ENCODE results near the gene SFT2D3. TPM values are rescaled to one million over a fixed set of nuclear protein-coding genes. Genes with fewer than 3 reads are reported as not detected.

The SFT2D3 gene
- total RNA-seq, 2 donors from 2014 or later, result 8.5 to 9.0 TPM

DNA sequence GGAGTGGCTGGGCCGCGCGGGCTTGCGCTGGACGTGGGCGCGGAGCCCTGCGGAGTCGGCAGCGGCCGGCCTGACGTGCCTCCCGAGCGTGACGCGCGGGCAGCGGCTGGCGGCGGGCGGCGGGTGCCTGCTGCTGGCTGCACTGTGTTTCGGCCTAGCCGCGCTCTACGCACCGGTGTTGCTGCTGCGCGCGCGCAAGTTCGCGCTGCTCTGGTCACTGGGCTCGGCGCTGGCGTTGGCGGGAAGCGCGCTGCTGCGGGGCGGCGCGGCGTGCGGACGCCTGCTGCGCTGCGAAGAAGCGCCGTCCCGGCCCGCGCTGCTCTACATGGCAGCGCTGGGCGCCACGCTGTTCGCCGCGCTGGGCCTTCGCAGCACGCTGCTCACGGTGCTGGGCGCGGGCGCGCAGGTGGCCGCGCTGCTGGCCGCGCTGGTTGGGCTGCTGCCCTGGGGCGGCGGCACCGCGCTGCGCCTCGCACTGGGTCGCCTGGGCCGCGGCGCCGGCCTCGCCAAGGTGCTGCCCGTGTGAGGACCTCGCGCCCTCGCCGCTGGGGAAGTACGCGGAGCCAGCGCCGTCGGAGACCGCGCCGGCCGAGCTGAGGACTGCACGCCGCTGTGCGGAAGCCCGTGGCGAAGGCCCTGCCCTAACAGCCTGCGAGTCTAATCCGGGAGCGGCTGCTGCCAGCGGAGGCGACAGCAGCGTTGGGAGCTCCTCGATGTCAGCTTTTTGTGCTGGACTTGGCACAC lies 526 bp downstream of the SFT2D3 start:
- DNase-seq (peak; percentile 76 to 86), ATAC-seq (peak; percentile 67)
- intact Hi-C loops (cut with DNase I, micrococcal nuclease), result no loop called here

DNA sequence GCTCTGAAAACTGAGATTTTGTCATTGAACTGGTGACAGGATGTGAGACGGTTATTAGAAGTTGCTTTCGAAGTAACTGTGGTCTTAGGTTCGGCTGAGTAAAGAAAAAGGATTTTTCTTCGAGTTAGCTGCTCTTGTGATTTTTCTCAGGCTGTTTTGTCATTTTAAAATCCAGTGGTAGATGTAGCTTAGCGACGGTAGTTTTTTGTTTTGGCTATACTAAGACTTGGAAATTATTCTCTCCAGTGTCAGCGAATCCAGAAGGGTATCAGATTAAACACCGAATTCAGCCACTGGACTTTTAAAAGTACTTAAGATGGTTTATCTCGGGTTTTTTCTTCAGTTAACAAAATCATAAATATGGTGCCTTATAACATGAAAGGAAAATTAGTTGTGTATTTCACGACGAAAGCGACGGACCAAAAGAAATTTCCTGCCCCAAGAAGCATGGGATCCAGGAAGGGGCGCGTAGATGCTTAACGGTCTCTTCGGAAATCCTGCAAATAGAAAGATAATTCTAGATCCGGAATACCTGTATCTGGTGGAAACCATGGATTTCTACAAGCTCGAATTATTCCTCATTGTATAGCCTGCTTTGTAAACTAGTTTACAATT lies 1.2 kb downstream of the SFT2D3 start:
- ATAC-seq (no peak), DNase-seq (no peak)
- intact Hi-C loops (cut with DNase I, micrococcal nuclease), result no loop called here

DNA sequence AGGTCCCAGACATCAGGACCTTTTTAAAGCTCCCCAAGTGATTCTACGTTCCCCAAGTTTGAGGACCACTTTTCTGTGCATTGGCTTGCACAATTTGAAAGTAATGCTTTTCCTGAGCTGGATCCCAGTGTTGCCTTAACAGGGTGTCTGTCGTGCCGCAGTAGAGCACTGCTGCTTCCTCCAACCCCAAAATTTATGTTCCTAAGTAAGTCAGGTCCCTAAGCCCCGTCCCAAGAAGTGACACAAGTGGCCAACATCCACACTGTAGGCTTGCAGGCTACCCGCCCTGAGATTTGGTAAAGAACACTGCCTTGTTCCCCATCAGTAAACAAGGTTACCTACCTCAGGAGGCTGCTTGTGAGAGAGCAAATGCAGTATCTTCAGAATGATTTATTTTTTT lies 2.0 kb downstream of the SFT2D3 start:
- intact Hi-C loops (cut with DNase I, micrococcal nuclease), result no loop called here
- DNase-seq (no peak), ATAC-seq (no peak)

DNA sequence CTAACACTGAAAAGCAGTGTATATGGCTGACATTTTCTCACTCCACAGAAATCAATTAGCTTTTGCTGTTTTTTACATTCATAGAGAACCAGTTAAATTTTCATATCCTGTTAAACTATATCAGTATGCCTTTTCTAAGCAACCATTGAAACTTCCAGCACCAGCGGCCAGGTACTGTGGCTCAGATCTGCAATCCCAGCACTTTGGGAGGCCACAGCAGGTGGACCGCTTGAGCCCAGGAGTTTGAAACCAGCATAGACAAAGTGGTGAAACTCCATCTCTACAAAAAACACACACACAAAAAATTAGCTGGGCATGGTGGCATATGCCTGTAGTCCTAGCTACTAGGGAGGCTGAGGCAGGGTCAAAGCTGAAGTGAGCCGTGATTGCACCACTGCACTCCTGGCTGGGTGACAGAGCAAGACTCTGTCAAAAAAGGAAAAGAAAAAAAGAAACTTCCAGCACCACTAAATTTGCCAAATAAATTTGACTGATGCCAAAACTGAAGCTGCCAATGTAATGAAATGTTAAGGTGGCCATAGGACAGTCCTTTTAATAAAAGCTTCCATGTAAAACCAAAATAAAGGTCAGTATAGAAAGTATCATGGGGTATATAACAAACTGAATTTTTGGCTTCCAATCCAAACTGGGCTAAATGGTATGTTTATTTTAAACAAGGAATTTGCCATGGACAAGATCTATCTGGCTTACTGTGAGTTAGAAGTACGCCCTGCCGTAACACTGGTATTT lies 3.5 kb downstream of the SFT2D3 start:
- DNase-seq (no peak), ATAC-seq (no peak)
- intact Hi-C loops (cut with DNase I, micrococcal nuclease), result no loop called here

DNA sequence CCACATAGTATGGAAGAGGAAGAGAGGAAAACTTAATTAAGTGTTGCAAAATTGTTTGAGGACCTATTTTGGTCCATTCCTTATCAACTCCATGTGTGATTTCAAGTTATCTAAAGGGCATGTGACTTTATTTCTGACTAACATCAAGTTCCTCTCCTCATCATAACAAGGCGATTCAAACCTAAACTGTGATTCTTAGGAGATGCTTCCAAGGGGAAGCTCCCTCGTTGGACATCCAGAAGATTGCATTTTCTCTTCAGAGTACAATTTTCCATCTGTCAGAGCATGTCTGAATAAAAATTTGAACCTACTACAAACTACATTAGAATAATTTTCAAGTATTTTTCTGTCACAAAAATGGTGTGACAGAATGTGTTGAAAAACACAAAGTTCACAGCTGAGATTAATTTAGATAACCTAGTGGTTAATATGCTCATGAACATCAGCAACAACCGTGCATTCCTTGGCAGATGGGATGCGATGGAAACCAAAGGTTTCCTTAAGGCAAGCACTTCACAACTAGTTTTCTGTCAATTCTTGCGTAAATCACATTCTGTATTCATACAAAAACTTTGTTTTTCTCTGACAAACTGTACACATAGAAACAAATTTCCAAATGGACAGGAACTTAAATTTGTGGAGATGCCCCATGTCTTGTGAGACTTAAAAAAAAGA lies 4.2 kb downstream of the SFT2D3 start:
- no peak for ATAC-seq
- intact Hi-C loops (cut with DNase I, micrococcal nuclease), result no loop called here

DNA sequence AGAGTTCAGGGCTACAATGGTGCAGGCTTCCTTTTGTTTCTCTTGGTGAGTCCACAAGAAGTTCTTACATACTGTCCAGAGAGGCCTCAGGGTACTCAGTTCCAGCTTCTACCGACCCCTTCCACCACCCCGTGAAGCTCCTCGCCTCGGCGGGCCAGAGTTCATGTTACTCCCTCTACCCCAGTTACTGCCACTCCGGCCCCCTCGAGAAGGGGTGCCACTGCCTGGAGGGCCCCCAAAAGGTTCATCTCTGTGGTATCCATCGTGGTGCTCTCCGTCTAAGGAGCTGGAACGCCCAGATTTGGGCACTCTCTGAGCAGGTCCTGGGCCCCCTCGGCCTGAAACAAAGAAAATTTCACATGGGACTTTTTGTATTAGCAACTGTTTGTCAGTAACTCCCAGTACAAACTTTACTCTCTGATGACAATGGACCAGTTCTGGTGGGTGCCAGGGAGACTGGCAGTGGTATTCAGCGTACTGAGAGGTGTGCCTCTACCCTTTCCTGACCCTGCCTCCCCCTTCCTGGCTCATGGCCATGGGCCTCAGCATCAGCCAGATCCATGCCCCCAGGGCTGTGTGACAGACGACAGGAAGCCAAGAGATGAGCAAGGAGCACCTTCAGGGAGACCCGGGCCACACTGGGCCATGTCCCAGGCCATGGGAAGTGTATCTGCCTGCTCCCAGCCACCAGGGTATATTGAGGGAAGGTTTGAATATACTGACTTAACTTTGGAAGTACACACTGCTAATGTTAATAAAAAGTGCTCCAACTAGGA lies 5.1 kb downstream of the SFT2D3 start:
- intact Hi-C loops (cut with DNase I, micrococcal nuclease), result no loop called here
- ATAC-seq (no peak), DNase-seq (no peak)

More for the DNA sequence above, 4.2 kb downstream of the SFT2D3 start:
- DNase-seq, result no peak

DNA sequence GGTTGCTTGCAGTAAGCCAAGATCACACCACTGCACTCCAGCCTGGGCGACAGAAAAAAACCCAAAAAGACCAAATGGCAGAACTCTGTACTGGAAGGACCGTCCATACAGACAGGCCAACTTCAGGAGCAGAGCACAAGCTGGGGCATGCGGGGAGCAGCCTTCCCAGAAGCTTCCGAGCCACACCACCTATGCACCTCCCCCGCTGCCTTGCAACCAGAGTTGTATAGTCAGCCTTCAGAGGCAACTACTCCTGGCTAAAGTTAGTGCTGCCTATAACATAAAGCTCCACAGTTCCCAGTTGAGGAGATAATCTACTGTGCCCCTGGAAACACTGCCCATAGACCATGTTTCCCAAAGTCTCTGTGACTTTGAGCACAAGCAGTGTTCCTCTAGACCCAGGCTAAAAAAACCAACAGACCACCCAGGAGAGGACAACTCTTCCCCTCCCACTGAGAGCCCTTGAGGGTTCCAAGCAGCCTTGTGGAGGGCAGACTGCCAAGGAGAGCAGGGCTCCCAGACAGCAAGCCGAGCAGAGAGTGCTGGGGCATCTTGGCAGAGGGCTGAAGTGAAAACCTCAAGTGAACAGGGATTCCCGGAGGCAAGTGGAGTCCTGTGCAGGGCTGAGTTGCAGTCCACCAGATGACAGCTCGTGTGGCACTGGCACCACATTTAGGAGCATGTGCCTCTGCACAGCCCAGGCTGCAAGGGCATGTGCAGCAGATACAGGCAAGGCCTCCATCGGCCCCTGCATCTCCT lies 6.8 kb downstream of the SFT2D3 start:
- ATAC-seq (peak; percentile 9), DNase-seq (peak in 1 of 2 donors; percentile 33)
- intact Hi-C loops (cut with DNase I, micrococcal nuclease), result no loop called here

DNA sequence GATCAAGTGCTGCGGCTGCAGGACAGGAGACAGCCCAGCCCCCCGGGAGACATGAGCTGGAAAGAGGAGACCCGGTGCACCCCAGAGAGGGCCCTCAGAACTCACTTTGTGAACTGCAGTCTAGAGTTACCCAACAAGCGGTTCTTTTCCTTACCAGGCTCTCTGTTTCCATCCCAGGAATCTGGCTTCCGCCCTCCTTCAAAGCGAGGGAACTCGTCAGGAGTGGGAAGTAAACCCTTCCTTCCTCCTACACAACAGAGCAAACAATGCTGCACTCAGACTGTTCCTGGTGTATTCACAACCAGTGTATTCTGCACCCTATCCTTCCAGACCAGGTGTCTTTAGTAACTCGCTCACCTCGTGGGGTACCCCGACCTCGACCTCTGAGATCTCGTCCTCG lies 8.0 kb downstream of the SFT2D3 start:
- DNase-seq (no peak), ATAC-seq (no peak)
- intact Hi-C loops (cut with DNase I, micrococcal nuclease), result no loop called here

DNA sequence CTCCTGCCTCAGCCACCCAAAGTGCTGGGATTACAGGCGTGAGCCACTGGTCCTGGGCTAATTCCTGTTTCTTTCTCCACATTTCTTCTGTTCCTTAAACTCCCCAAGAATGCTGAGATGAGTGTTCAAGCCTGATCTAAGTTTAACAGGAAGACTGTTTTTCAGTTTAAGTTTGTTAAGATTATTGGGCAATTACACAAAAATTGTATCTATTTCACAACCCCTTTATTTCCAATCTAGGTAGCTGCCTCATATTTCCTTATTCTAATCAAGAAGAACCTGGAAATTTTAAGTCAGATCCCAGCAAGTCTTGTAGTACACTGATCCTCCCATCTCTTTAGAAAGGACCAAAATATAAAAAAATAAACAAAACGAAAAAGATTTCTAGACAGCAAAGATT lies 11.7 kb downstream of the SFT2D3 start:
- DNase-seq, result no peak
- no peak for ATAC-seq
- intact Hi-C loops (cut with DNase I, micrococcal nuclease), result no loop called here

DNA sequence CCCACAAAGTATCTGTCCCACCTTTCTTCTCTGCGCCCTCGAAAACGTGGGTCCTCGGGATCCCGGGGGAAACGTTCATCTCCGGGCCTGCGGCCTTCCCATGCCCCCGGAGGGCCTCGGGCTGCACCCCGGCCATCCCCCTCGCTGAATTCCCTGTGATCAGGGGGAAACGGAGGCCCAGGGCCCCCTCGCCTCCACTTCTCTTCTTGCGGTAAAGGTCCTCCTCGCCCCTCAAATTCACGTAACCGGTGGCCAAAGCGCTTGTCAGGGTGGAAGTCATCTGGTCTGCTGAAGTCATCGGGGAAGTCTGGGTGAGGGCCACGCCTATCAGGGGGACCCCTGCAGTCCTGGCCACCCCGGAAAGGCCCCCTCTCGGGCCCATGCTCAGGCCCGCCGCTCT lies 12.3 kb downstream of the SFT2D3 start:
- DNase-seq (no peak), ATAC-seq (no peak)
- intact Hi-C loops (cut with DNase I, micrococcal nuclease), result no loop called here

DNA sequence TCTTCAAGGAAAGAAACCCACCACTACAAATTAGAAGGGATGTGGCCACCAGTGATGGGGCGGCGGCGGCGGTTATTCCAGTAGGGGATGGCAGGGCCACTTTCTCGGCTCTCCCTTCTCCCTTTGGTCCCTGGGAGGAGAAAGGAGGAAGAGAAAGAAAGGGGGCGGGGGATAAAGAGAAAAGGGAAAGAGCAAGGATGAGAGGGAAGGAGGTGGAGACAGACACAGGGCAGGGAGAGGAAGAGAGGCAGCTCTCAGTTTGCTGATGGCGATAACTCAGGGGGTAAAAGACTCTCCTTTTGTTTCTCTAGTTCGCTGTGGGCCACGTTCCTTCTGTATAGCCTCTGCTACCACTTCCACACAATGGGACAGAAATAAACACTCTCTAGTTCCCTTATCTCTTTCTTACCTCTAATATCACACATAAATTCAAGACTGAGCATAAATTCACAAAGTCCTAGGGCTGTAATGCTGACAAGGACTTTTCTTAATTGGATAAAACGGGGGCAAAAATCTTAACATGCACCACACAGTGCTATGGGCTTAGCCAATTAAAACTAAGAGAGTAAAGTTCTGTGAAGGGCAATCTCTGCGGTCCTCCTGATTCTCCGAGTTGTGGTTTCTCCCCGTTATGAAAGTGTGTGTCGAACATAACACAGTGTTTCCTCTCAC lies 14.6 kb downstream of the SFT2D3 start:
- intact Hi-C loops (cut with DNase I, micrococcal nuclease), result no loop called here
- ATAC-seq, result no peak

DNA sequence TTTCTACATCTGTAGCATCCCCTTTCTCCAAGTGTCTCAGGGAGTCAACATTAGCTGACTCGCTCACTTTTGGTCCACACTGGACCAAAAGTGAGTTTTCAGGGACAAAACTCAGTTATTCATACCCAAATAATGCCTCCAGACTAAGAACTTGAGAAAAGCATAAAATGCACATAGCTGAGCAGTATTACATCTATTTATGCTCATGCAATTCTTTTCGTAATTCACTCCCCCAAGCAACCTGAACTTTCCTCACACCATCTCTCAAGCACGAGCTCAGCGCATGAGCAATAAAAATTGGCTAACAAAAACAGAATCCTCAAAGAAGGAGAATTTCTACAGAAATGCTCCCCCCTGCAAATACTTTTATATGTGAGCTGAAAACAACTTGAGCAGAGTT lies 17.0 kb downstream of the SFT2D3 start:
- DNase-seq (no peak), ATAC-seq (no peak)
- intact Hi-C loops (cut with DNase I, micrococcal nuclease), result no loop called here

More for the DNA sequence above, 14.6 kb downstream of the SFT2D3 start:
- DNase-seq, result no peak

DNA sequence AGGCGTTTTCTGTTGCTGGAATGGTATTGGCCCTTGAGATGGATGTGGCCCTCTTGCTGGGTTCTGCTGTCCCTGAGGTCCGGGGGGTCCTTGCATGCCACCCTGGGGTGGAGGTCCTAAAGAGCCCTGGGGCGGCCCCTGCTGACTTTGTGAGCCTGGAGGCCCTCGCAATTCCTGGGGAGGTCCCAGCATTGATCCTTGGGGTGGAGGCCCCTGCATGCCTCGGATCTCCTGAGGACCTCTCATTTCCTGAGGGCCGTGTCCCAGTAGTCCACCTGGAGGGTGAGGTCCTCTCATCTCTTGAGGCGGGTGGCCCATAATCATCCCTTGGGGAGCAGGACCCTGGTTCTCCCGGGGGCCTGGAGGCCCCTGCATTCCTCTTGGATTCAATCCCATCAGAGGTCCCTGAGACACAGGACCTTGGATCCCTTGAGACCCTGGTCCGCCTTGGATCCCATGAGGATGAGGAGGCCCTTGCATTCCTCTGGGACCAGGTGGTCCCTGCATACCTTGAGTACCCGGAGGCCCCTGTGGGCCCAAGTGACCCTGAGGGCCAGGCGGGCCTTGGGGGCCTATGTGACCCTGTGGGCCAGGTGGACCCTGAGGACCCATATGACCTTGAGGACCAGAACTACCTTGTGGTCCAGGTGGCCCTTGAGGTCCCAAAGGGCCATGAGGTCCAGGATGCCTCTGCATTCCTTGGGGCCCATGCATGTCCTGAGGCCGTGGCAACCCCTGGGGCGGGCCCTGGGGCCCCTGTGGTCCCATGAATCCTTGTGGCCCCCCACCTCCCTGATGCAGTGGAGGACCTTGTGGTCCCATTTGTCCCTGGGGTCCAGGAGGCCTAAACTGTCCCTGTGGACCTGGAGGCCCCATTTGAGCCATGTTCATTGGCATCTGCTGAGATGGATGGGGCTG lies 18.3 kb downstream of the SFT2D3 start:
- intact Hi-C loops (cut with DNase I, micrococcal nuclease), result no loop called here
- ATAC-seq (no peak), DNase-seq (no peak)

DNA sequence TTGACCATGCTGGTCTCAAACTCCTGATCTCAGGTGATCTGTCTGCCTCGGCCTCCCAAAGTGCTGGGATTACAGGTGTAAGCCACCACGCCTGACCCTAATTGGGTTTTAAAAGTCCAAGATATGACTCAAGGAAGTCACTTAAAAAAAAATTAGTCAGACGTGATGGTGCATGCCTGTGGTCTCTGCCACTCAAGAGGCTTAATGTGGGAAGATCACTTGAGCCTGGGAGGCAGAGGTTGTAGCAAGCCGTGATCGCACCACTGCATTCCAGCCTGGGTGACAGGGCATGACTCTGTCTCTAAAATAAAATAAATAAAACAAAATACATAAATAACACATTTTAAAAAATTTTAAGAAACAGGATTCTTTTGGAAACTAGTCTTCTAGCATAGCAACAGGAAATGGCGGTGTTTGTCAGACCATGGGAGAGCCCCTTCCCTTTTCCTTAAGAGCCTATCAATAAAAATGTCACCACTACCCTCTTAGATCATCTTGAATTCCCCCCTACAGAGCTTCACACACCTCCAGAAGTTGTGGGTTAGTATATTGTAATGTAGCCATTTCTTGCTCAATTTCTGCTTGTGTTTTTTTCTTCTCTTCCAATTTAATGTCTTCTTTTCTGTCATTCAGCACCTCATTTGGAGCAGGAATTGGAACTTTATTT lies 20.1 kb downstream of the SFT2D3 start:
- DNase-seq, result no peak
- no peak for ATAC-seq
- intact Hi-C loops (cut with DNase I, micrococcal nuclease), result no loop called here

DNA sequence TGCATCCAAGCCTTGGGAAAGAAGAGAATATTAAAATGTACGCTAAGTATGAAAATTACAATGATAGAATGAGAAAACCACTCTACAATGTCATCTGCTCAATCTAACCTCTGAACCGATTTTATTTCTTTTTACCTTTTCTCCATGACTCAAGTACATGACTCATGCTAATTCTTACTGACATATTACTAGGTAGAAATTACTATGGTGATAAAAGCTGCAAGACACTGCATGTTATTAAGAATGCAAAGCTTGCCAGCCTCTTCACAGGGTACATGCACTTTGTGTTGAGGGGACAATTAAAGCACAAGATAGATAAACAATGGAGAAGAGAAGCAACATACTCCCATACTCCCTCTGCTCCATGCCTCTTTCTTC lies 20.7 kb downstream of the SFT2D3 start:
- no peak for DNase-seq
- no peak for ATAC-seq
- intact Hi-C loops (cut with DNase I, micrococcal nuclease), result no loop called here

DNA sequence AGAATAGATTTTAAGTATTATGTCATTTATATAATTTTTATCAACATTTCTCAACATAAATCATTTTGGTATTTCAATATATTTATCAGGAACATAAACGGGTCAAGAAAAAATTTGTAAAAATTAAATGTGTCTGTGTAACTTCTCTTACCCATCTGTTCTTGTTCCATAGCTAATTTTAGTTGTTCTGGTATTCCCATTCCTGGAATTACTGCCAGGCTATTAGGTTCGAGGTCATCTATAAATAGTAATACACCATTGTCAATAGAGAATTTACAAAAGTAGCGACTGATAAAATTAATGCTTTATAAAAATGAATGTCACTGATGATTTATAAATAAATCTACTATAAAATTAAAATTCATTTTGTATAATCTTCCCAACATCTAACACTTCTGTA lies 21.5 kb downstream of the SFT2D3 start:
- intact Hi-C loops (cut with DNase I, micrococcal nuclease), result no loop called here
- DNase-seq (no peak), ATAC-seq (no peak)

Measured in left colon (tissue), 2 donors.